ENCODE results near the gene SHANK2. TPM values are rescaled to one million over a fixed set of nuclear protein-coding genes. Genes with fewer than 3 reads are reported as not detected.

The SHANK2 gene
- total RNA-seq, 1 donor from 2014 or later = not detected

DNA sequence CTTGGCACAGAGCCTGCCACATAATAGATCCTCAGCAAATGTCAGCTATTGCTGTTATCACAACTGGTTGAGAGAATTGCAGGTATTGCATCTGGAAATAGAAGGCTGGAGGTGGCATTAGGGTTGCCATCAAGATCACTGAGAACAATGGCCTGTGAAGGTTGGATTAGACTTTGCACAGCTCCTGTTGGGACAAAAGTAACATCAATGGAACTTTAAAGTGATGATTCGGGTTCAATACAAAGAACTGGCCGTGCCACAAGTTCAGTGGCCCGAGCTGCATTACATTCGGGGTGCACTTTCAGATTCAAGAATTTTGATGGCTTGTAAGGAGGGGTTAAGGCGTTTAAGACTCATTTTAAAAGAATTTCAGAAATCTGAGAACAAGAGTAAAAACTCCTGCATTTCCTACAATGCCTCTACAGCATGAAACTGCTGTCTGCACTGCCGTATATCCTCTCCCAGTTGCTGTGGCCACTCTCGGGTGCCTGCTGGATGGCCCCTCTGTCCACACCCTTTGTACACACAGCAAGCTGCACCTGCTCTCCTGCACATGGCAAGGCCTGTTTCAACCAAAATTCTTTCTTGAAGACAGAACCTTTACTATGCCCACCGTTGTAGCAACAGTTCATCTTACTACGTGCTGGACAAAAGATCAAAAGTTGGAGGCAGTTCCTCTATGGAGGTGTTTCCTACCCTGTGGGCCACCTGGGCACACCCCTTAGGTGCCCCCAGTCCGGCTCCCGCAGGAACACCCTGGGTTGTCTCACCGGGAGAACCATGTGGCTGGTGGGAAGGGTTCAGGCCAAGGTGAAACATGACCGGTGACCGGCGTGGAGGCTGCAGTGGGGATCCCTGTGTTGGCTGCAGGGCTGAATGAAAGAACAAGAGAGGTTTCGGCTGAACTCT is 17.5 kb upstream of the SHANK2 start:
- intact Hi-C loops (cut with micrococcal nuclease) = no loop called here

DNA sequence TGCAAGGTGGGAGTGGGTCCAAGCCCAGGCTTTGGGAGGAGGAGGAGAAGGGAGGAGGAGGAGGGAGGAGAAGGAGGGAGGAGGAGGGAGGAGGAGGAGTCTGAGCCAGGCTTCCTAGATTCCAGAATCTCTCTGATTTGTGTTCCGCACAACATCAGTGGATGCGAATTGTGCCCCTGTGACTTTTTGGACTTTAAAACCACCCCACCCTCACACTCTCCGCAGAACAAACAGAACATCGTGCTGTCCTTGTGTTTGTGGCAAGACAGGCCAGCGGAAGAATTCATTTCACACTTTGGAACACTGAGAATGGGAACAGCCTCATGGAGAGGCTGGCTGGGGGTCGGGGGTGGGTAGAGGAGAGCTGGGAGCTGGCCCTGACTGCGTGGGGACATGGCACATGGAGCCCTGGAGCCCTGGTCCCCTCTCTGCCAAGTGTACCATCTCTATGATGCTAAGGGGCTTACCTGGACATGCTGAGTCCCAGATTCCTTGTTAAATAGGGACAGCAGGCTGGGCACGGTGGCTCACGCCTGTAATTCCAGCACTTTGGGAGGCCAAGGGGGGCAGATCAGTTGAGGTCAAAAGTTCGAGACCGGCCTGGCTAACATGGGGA is 16.4 kb upstream of the SHANK2 start:
- intact Hi-C loops (cut with micrococcal nuclease) = no loop called here

DNA sequence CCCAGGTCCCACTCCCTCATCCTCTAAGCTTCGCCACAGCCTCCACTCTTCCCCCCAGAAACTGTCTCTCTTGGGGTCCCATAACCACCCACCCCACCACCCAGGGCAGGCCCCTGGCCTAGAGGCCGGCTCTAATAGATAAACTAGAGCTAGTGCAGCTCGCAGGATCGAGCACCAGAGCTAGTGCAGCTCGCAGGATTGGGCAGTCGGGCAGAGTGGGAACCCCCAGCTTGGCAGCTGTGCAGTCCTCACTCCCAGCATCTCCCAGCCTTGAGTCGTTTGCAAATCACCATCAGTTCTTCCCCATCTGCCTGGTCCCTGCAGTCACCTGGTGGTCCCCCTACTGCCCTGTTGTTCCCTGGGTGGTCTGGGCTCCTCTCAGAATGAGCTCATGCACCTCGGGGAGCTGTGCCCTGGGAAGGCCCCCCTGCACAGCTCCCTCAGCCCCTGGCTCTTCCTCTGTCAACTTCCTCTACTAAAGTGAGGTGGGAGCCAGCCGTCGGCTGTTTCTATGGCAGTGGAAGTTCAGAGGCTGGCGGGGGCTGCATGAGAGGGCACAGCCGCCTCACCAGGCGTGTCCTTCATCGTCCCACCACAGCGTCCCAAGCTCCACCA is 15.5 kb upstream of the SHANK2 start:
- intact Hi-C loops (cut with micrococcal nuclease) = no loop called here

DNA sequence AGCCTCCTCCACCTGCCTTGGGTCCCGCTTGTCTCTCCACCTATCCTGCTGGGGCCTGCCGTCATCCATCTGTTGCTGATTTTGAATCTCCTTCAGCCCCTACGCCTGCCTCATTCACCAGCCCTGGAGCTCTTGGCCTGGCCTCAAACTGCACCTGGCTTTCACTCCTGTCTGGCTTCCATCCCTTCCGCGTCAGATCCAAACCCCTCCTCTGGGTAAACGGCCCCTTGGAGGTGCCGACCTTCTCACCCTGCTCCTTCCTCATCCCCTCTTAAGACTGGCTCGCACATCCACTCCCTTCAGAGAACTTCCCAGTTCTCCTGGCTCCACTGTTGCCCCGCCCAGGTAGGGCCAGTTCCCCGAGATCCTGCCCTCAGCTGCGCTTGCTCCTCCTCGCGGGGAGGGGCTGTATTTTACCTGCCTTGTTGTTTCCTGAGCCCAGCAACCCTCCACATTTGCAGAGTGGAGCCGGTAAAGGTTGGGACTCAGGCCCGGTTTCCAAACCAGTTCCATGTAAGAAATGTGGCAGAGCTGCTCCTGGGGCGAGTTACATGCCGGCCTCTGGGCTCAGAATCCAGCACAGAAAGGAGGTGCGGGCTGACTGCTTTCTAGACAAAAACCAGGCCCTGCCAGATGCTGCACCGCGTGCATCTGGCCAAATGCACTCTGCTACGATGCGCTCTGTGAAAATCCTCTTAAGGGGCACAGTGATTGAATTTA is 13.9 kb upstream of the SHANK2 start:
- intact Hi-C loops (cut with micrococcal nuclease) = no loop called here

DNA sequence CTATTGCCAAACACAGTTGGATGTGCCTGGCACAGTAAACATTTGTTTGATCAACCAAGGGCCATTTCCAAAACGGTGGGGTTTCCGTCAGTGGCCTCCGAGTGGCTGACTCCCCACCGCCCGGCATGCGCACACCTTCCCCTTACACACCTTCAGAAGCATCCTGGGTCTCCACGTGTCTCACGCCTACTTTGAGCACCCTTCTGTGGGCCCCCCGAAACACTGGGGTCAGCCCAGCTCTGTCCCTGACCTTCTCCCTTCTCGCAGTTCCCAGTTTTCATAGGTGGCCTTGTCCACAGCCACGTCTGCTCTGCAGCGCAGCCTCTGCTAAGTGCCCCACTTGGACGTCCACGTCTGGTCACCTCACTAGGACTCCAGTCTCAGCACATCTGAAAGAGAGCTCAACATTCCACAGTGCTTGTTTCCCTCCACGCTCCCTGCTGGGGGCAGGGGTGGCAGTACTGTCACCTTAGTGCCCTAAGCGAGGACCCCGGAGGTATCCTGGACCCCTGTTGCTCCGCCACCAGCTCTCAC is 13.2 kb upstream of the SHANK2 start:
- intact Hi-C loops (cut with micrococcal nuclease) = no loop called here

DNA sequence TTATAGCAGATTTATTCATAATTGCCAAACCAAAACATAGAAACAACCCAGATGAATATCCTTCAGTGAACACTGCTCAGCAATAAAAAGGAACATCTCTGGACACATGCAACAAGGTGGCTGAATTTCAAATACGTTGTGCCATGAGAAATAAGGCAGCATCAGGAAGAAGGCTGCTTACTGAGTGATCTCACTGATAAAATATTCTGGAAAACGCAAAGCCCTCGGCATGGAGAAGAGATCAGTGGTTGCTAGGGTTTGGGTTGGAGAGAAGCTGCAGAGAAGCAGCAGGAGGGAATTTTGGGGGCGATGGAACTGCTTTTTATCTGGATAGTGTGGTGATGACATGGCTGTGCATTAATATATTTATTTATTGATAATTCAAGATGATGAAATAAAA is 11.0 kb upstream of the SHANK2 start:
- intact Hi-C loops (cut with micrococcal nuclease) = no loop called here

DNA sequence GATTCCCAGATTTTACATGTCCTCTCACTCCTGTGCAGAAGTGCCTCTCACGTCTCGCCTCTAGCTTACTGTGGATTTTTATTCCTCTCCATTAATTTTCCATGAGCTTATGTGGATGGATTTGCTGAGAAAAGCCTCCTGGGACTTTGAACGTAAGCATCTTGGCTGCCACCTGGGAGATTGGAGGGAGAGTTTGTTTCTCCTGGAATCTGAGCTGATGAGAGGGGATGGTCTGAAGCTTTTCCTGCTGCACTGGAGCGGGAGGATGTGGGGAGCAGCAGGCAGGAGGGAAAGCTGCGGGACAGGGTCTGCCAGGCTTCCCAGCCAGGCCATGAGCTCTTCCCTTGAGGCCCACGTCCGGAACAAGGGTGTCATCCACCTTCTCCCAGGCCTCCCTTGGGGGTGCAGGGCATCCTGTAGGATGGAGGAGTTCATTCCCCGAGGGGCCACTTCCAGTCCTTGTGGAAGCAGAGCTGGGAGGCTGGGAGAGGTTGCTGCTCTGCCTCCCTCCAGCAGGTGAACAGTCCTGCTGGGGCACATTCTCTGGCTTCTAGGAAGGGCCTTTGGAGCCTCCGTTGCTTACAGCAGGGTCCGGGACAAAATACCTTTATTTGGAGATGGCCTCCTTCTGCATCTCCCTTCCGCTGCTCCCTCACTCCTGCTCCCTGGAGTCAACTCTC is 3.6 kb upstream of the SHANK2 start:
- intact Hi-C loops (cut with micrococcal nuclease) = no loop called here

DNA sequence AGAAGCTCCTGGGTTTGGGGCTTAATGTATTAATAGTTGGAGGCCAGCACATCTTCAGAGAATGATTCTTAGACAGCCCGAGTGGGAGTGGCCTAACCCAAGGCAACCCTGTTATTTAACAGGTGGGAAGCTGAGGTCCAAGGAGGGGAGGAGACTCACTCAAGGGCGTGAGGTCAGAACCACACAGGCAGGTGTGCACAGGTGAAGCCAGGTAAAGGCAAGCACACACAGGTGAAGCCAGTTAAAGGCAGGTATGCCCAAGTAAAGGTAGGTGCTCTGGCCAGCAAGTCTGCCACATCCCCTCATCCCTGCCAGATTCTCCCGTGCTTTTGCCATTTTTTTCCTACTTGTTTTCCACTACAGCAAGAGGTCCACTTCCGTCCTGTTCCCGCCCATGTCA is 2.9 kb upstream of the SHANK2 start:
- intact Hi-C loops (cut with micrococcal nuclease) = no loop called here

DNA sequence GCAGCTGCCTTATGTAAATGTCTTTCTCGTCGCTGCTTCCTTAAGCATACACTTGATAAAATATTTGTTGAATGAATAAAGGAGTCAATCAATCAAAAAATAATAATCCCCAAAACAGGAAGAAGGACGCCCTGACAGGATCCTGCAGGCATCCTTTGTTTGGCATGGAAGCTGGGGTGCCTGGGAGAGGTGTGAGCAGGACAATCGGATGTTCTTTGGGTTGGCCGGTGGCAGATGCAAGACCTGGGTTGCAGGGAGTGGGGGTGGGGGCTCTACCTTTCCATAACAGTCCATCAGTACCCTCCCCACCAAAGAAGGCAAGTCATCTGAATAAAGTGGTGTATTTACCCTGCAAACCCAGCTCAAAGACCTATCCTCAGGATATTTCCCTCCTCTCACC is 1.4 kb upstream of the SHANK2 start:
- intact Hi-C loops (cut with micrococcal nuclease) = no loop called here

DNA sequence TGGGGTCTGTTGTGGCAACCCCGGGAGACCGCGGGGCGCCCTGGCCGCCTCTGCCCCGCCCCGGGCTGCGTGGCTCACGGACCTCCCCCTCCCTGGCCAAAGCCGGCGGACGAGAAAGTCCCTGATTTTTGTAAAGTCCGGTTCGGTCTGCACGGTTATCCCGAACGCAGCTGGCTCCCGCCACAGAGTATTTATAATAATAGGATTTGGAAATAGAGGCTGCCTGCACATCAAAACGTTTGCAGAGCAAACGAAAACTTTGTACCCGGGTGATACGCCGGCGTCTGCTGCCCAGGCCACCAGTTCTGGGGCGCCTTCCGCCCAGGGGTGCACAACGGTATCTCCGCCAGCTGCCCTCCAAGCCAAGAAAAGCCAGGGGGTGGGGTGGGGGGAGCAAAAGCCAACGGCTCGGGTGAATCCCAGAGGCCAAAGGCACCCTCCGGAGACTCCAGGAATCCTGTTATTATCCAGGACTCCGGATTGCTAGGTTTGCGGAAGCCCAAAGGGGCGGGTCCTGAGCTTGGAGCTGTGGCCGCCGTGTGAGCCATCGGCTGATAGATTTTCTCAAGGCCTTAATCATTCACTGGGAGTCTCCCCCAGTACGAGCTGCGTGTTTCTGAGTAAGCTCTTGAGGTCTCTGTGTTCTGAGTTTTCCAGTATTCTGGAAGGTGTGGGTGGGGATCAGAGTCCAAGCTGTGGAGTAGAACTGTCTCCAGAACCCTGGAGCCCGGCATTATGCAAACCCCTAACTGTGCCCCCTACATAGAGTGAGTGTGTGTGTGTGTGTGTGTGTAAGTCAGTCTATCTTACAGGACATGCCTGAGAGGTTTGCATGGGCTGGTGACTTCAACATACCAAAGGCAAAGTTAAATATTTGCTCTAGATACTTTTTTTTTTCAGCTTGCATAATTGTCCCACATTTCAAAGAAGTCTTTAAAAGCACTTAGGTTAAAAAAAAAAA is 673 bp upstream of the SHANK2 start:
- intact Hi-C loops (cut with micrococcal nuclease) = no loop called here

DNA sequence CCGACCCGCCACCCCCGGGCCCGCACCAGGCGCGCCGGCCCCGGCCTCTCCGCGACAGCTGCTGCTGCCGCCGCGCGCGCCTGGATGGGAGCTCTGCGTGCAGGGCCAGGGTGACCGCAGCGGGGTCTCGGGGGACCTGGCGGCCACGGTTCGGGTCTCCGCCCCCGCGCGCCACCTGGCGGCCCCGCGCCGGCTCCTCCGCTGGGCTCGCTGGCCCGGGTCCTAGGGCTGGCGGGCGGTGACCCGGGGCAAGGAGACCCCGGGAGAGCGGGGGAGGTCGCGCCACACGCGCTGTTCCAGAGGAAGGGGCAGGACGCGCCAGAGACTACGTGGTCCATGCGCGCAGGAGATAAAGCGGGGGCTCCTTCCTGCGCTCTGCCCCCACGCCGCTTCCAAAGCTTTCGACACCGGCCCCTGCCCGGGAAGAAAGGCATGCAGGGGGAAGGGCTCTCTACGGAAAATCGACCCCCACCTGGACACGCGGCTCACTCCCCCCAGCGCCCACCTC is 562 bp downstream of the SHANK2 start:
- intact Hi-C loops (cut with micrococcal nuclease) = no loop called here

DNA sequence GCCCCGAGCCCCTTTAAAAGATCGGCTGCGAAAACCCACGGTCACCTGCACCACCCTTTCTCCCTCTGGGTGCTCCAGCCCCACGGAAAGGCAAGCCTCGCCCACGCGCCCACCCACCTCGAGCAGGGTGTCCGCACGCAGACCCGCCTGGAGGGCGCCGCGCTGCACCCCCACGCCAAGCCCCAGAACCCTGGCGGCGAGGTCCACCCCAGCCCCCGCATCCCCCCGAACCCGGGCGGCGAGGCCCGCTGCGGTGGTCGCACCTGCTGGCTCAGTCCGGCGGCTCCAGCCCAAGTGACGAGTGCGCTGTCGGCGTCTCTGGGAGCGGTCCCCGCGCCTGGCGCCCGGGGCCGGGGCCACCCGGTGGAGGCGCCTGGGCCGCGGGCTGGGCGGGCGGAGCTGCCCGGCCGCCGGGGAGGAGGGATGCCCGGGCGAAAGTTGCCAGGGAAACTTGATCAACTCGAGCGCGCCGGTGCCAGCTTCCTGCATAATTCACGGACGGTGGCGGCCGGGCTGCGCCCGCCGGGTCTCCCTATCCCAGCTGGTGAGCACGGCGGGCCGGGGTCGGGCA is 1.1 kb downstream of the SHANK2 start:
- intact Hi-C loops (cut with micrococcal nuclease) = no loop called here

DNA sequence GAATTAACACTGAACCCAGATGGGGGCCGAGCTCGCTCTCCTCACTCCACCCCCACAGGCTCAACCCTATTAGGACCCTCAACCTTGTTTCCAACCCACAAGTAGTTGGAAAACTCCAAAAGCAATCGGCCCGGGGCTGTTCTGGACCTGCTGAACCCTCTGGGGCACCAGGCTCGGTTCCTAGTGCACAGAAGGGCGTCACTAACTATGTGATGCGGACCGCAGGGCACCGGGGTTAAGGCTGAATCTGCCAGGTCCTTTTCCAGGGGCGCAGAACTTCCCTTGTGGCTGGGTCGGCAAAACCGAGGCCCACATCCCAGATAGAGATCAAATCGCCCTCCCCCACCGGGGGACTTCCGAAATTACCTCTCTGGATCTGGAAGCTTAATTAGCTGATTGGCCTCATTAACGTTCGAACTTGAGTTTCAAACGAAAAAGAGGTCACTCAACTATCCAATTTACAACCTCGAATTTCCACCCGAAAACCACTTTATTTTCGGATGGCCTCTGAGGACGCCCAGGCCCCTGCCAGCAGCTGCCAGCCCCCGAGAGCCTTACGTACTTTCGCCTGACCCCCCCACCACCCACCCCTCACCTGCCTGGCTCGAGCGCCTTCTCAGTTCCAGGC is 1.7 kb downstream of the SHANK2 start:
- intact Hi-C loops (cut with micrococcal nuclease) = no loop called here

DNA sequence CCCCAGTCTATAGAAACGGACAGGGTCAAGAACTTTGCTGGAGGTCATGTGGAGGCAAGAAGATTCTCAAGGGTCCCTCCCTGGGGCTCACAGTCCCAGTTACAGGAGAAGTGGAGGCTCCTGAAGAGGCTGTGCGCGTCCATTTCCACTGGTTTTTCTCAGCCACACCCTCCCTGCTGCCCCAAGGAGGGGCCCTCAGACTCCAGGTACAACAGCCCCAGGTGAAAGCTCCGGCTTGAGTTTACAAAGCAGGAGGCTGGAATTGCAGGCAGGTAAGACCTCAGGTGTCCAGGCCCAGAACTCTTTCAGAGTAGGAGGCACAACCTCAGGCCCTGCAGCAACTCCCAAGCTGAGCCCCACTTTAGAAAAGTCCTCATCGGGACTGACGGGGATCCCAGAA is 3.1 kb downstream of the SHANK2 start:
- intact Hi-C loops (cut with micrococcal nuclease) = no loop called here

DNA sequence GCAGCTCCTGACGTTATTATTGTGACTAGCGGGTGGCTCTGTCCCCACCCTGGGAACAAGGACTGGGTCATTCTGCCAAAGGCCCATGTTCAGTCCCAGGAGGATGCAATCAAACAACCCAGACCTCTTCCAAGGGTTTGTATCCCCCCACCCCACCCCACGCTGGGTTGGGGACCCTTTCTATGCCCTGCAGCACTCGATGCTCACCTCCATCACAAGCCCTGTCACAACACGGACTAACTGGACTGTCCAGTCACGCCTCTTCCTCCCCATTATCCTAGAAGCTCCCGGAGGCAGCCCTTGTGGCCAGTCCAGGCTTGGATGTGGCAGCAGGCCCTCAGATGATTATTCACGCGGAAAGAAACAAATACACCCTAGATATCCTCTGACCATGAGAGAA is 3.7 kb downstream of the SHANK2 start:
- intact Hi-C loops (cut with micrococcal nuclease) = no loop called here

DNA sequence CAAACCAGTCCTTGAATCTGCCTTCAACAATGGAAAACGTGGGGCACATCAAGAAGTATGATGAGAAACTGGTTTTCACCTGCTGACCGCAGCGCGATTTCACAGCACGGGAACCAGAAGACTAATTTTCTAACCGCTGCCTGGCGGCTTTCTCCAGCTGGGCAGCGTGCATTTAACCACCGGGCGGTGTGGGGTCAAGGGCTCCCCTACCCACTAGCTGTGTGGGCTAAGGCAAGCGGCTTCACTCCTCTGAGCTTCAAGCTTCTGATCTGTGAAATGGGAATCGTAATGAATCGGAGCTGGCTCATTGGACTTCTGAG is 4.2 kb downstream of the SHANK2 start:
- intact Hi-C loops (cut with micrococcal nuclease) = no loop called here

DNA sequence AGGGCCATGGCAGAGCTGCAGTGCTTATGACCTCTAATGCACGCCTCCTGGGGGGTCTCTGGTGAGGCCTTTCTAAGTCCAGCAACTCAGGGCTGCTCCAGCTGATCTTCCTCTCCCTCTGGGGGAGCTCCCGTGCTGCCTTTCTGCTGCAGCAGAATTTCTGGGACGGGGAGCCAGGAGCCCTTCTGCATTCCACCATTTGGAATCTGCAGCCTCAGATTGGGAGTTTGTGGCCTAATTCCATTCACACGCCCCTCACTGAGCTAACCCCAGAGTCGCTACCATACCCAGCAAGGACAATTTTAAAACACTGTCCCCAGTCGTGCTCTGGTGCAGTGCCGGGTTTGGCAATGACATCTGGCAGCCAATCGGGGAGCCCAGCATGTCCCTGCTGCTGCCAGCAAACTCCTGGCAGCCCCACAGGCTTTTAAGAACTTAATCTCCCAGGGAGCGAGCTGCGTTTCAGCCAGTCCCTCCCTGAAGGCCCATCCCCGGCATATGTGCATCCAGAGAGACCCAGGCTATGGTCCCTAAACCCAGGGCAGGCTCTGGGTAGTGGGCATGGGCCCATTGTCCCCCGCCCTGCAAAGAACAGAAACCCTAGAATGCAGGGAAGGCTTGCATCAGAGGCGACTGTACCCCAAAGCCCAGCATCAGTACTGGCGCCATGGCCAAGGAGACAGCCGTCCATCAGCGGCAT is 4.7 kb downstream of the SHANK2 start:
- intact Hi-C loops (cut with micrococcal nuclease) = no loop called here

DNA sequence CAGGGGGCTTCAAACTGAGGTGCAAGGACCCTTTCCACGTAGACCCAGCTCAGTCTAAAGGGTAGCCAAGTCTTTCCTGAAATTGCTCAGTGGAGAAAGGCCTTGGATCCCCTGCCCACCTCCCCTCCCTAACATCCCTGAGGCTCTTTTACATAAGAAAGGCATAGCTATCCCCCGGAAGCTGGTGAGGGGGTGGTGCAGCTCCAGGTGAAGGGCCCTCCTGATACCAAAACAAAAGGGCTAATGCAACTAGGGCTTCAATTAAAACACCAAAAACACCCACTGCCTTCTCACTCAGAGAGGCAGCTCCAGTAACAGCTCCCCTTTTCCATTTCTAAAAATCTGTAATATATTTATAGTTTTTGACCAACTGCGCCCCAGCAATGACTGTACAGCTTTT is 5.8 kb downstream of the SHANK2 start:
- intact Hi-C loops (cut with micrococcal nuclease) = no loop called here

All from T-helper 2 cell treated with Interferon-gamma antibody and Interleukin-4, amounts not matched to agents 100 ng/mL and 5 ng/mL, for 36 hours (primary cell).